ENCODE data around the gene STIP1.

Gene STIP1

GRCh38 chr11:64150481-64151239 lies 35.3 kb upstream of the STIP1 start:
- H3K4me3 ChIP-seq (ENCODE audit: control insufficient read depth, low read depth, low read length): no peak overlapping the region
- no peak for TF ChIP-seq CTCF (conservative IDR thresholded peaks at IDR 0.05; ENCODE audit: control insufficient read depth, insufficient read depth, low read depth, low read length)
- DNase-seq (ENCODE audit: low read depth): no peak

- no peak for TF ChIP-seq CTCF (conservative IDR thresholded peaks at IDR 0.05; ENCODE audit: control insufficient read depth, insufficient read depth, low read depth, low read length)
- no peak overlapping the region for H3K4me3 ChIP-seq (ENCODE audit: control insufficient read depth, low read depth, low read length)
- no peak for DNase-seq (ENCODE audit: low read depth)
Measured at GRCh38 chr11:64151337-64151736, 34.6 kb upstream of the STIP1 start.

DNA sequence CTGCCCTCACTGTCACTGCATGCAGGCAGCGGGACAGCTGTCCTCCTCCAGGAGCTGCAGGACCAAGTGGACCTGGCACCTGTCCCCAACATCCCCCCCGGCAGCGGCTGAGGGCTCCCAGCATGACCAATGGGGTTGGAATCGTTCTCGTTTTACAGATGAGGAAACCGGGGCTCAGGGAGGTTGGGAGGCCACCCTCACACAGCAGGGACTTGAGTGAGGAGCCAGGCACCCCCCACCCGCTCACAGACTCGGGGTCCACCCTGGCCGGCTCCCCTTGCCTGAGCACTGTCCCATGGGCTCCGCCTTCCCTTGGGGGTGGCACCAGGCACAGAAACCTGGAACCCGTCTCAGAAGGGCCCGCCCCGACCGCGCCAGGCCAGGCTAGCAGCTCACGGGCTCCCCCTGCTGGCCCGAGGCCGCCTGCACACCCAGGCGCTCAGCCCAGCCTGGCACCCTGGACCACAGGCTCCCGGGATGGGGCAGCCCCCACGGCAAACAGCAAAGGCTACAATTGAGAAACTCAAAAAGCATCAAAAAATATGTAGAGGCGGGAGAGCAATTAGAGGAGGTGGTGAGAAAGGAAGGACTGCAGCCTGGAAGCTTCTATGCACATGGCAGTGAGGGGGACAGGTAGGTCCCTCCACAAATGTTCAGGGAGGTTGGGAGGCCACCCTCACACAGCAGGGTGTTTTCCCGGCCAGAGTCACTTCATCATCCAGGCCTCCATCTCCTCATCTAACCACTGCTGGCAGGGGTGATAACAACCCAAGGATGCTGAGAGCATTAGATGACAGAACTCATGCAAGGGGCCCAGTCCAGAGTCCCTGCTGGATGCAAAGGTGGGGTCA lies 32.9 kb upstream of the STIP1 start:
- H3K4me3 ChIP-seq (ENCODE audit: control insufficient read depth, low read depth, low read length): no peak overlapping the region
- peak; percentile 21 for DNase-seq (ENCODE audit: low read depth)
- peak; percentile 68 for TF ChIP-seq CTCF (conservative IDR thresholded peaks at IDR 0.05; ENCODE audit: control insufficient read depth, insufficient read depth, low read depth, low read length)

- no peak for DNase-seq (ENCODE audit: low read depth)
- no peak for TF ChIP-seq CTCF (conservative IDR thresholded peaks at IDR 0.05; ENCODE audit: control insufficient read depth, insufficient read depth, low read depth, low read length)
- H3K4me3 ChIP-seq (ENCODE audit: control insufficient read depth, low read depth, low read length): no peak overlapping the region
Measured at GRCh38 chr11:64153812-64154211, 32.2 kb upstream of the STIP1 start.

DNA sequence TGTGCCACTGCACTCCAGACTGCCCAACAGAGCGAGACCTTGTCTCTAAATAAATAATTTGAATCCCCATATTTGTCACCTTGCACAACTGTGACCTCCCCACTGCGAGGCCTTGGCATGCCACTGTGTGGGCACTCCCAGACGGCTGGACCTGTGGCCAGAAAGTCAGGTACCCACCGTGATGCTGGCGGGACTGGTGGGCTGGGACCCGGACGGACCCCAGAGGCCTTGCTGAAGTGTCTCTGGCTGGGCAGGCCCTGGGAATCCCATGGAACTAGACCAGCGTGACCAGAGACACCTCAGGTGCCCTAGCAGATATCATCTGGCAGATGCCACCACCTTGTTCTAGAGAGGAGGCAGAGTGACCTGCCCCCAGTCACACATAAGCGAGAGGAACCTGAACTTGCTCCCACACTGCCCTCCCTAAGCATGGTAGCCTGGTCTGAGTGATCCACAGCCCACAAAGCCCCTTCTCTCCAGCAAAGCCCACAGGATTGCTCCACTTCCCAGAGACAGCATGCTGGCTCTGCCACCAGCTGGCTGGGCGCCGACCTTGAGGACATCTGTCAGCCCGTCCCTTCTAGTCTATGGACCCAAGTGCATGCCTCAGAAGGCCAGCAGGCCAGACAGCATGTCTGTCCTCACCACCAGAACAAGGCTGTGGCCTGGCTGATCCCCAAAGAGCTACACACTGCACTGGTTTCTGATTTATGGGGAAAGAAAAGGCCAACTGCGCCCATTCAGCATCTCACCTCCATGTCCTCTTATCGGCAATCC lies 29.5 kb upstream of the STIP1 start:
- no peak for DNase-seq (ENCODE audit: low read depth)
- H3K4me3 ChIP-seq (ENCODE audit: control insufficient read depth, low read depth, low read length): no peak overlapping the region
- TF ChIP-seq CTCF (conservative IDR thresholded peaks at IDR 0.05; ENCODE audit: control insufficient read depth, insufficient read depth, low read depth, low read length): no peak

DNA sequence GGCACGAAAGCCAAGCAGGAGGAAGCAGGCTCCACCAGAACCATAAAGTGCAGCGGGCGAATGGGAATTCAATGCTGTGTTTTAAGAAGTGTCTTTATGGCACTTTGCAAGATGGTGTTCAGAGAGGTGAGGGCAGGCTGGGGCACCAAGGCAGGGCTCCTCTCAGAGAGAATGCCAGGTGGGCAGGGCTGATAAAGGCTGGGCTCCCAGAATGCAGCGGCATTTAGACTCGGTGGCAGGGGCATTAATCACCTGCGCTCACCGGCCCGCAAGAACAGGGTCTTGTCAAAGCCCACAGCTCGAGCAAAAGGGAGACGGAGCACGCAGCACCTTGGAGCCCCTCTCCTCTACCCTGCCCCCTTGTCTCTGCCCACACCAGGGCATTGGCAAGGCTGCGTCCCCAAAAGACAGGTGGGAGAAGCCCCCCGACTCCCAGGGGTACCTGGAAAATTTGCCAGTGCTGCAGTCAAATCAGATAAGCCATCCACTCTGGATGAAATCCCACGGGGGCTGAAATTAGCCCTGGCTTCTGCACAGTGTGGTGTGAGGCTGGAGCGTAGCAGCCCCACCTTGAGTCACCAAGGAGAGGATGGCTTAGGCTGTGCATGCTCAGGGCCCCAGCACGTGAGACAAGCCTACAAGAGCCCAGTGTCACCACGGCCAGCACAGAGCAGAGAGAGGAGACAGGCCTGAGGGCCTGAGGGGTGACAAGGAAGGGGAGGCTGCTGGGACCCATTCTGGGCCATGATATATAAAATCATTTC lies 28.2 kb upstream of the STIP1 start:
- DNase-seq (ENCODE audit: low read depth): no peak
- TF ChIP-seq CTCF (conservative IDR thresholded peaks at IDR 0.05; ENCODE audit: control insufficient read depth, insufficient read depth, low read depth, low read length): no peak
- H3K4me3 ChIP-seq (ENCODE audit: control insufficient read depth, low read depth, low read length): no peak overlapping the region
